Measurements from ENCODE around the gene ETV6.

Gene ETV6

GRCh38 chr12:11743423-11744409 lies 94.2 kb downstream of the ETV6 start:
- peaks cover 8% of the 10 kb centered on the region; the same call in 1 of the 2 replicates for H3K36me3 ChIP-seq (ENCODE audit: insufficient read depth, low read length)
- H3K27me3 ChIP-seq (ENCODE audit: insufficient read depth, low read length, poor library complexity, severe bottlenecking) = no peaks in the 10 kb centered on the region
- no peaks in the 10 kb centered on the region for H3K9me3 ChIP-seq (ENCODE audit: insufficient read depth, low read depth, low read length)
- H3K4me2 ChIP-seq (ENCODE audit: low read depth, low read length, poor library complexity, severe bottlenecking) = no peak overlapping the region
- H2AFZ ChIP-seq (ENCODE audit: low read length) = no peak overlapping the region
- TF ChIP-seq EZH2phosphoT487 (IDR thresholded peaks at IDR 0.05; ENCODE audit: borderline replicate concordance) (no peak), CTCF (conservative IDR thresholded peaks at IDR 0.05; ENCODE audit: low read length) (no peak)
- no peak overlapping the region for H3K4me3 ChIP-seq (ENCODE audit: low read length, poor library complexity, severe bottlenecking)
- H4K20me1 ChIP-seq (ENCODE audit: insufficient read depth, low read length, poor library complexity, severe bottlenecking) = peaks cover 33% of the 10 kb centered on the region
- H3K9ac ChIP-seq (ENCODE audit: low read depth, low read length, poor library complexity, severe bottlenecking) = no peak overlapping the region
- no peaks in the 10 kb centered on the region for H3F3A ChIP-seq (ENCODE audit: low read depth)
- H3K9me2 ChIP-seq (replicated peaks; ENCODE audit: low read depth, low read length) = no peaks in the 10 kb centered on the region
- H3K4me1 ChIP-seq (ENCODE audit: insufficient read depth, low read length, poor library complexity, severe bottlenecking) = peaks cover 32% of the 10 kb centered on the region
- peaks cover 100% of the 10 kb centered on the region for H3K79me2 ChIP-seq (ENCODE audit: insufficient read depth, low read length)

- no peaks in the 10 kb centered on the region for H3K9me3 ChIP-seq (ENCODE audit: insufficient read depth, low read depth, low read length)
- no peaks in the 10 kb centered on the region for H3F3A ChIP-seq (ENCODE audit: low read depth)
- peaks cover 36% of the 10 kb centered on the region for H4K20me1 ChIP-seq (ENCODE audit: insufficient read depth, low read length, poor library complexity, severe bottlenecking)
- H3K9me2 ChIP-seq (replicated peaks; ENCODE audit: low read depth, low read length) = no peaks in the 10 kb centered on the region
- no peaks in the 10 kb centered on the region for H3K27me3 ChIP-seq (ENCODE audit: insufficient read depth, low read length, poor library complexity, severe bottlenecking)
- no peak overlapping the region for H3K4me2 ChIP-seq (ENCODE audit: low read depth, low read length, poor library complexity, severe bottlenecking)
- no peak overlapping the region for H2AFZ ChIP-seq (ENCODE audit: low read length)
- H3K4me3 ChIP-seq (ENCODE audit: low read length, poor library complexity, severe bottlenecking) = no peak overlapping the region
- H3K79me2 ChIP-seq (ENCODE audit: insufficient read depth, low read length) = peaks cover 100% of the 10 kb centered on the region
- no peak for TF ChIP-seq CTCF (conservative IDR thresholded peaks at IDR 0.05; ENCODE audit: low read length)
- no peak for TF ChIP-seq EZH2phosphoT487 (IDR thresholded peaks at IDR 0.05; ENCODE audit: borderline replicate concordance)
- peaks cover 32% of the 10 kb centered on the region for H3K4me1 ChIP-seq (ENCODE audit: insufficient read depth, low read length, poor library complexity, severe bottlenecking)
- H3K36me3 ChIP-seq (ENCODE audit: insufficient read depth, low read length) = peaks cover 8% of the 10 kb centered on the region; the same call in 1 of the 2 replicates
- no peak overlapping the region for H3K9ac ChIP-seq (ENCODE audit: low read depth, low read length, poor library complexity, severe bottlenecking)
Observed at GRCh38 chr12:11744410-11744801, 94.9 kb downstream of the ETV6 start.

- peaks cover 32% of the 10 kb centered on the region for H3K4me1 ChIP-seq (ENCODE audit: insufficient read depth, low read length, poor library complexity, severe bottlenecking)
- H3K4me2 ChIP-seq (ENCODE audit: low read depth, low read length, poor library complexity, severe bottlenecking) = no peak overlapping the region
- TF ChIP-seq EZH2phosphoT487 (IDR thresholded peaks at IDR 0.05; ENCODE audit: borderline replicate concordance) (no peak), CTCF (conservative IDR thresholded peaks at IDR 0.05; ENCODE audit: low read length) (no peak)
- H2AFZ ChIP-seq (ENCODE audit: low read length) = no peak overlapping the region
- H3K27me3 ChIP-seq (ENCODE audit: insufficient read depth, low read length, poor library complexity, severe bottlenecking) = no peaks in the 10 kb centered on the region
- no peak overlapping the region for H3K4me3 ChIP-seq (ENCODE audit: low read length, poor library complexity, severe bottlenecking)
- H3F3A ChIP-seq (ENCODE audit: low read depth) = no peaks in the 10 kb centered on the region
- no peaks in the 10 kb centered on the region for H3K9me2 ChIP-seq (replicated peaks; ENCODE audit: low read depth, low read length)
- H4K20me1 ChIP-seq (ENCODE audit: insufficient read depth, low read length, poor library complexity, severe bottlenecking) = peaks cover 36% of the 10 kb centered on the region
- peaks cover 100% of the 10 kb centered on the region for H3K79me2 ChIP-seq (ENCODE audit: insufficient read depth, low read length)
- H3K9ac ChIP-seq (ENCODE audit: low read depth, low read length, poor library complexity, severe bottlenecking) = peak overlapping the region; percentile 32
- no peaks in the 10 kb centered on the region for H3K9me3 ChIP-seq (ENCODE audit: insufficient read depth, low read depth, low read length)
- peaks cover 11% of the 10 kb centered on the region; the same call in 1 of the 2 replicates for H3K36me3 ChIP-seq (ENCODE audit: insufficient read depth, low read length)
Observed at GRCh38 chr12:11745113-11745512, 95.6 kb downstream of the ETV6 start.
